Cerebellar cortex (tissue), 1 donor: Measurements from ENCODE around the gene NRXN2.
"Not testable (repeated sequence)": the region's sequence is repeated elsewhere in the genome, so short reads cannot be mapped to it uniquely, and the experiment has no call there.

Experiments used
- DNase-seq: peaks from one replicate; pipeline ENCODE4 v3.0.0-alpha.2; 2015; ENCODE audit warnings: low spot score

NRXN2 gene

DNA sequence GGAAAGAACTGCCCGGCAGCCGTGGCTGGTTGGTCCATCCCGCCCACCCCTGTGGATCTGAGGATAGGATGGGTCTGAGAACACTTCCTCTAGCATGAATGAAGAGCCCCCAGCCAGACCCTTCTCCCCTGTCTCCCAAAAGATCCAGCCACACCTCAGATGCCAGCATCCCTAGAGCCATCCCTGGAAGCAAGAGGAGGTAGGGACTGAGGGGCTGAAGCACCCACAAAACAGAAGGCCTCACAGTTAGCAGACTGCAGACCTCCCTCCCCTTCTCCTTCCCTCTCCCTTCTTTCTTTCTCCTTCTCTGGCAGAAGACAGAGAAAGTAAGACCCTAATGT, 1.7 kb downstream of the NRXN2 start:
- no peak for DNase-seq

GRCh38 chr11:64720640-64721358, 2.2 kb downstream of the NRXN2 start:
- DNase-seq: no peak

DNA sequence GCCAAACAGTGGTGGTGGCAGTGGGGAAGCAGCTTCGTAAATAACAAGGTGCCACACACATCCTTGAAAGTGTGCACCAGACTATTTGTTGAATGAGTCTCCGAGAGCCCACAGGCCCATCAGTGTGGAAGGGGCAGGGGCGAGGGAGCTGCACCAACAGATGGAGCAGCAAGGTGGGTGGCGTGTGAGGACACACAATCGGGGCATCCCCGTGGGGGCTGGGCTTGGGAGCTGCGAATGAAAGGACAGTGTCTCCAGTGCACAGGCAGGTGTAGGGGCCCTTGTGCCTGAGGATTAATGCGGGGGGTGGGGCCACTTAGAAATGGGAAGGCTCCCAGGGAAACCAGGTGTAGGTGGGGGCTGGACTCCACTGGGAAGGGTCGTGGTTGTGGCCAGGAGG, 2.8 kb downstream of the NRXN2 start:
- no peak for DNase-seq

DNA sequence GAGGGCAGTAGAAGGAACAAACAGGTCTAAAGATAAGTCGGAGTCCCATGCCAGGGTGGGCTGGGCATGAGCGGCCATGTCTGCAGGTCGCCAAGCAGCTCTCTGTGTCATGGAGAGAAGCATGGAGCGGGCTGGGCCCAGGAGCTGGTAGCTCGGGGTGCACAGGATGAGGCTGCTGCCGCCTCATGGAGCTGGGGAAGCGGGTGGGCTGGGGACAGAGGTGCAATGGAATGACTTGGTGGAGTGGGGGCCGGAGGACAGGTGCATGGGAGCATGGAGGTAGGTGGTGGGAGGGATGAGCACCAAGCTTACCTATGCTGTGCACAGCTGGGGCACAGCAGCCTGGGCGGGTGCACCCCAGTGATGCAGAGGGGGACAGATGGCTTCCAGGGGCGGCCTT, 3.6 kb downstream of the NRXN2 start:
- DNase-seq: no peak

GRCh38 chr11:64718780-64719124, 4.2 kb downstream of the NRXN2 start:
- no peak for DNase-seq

DNA sequence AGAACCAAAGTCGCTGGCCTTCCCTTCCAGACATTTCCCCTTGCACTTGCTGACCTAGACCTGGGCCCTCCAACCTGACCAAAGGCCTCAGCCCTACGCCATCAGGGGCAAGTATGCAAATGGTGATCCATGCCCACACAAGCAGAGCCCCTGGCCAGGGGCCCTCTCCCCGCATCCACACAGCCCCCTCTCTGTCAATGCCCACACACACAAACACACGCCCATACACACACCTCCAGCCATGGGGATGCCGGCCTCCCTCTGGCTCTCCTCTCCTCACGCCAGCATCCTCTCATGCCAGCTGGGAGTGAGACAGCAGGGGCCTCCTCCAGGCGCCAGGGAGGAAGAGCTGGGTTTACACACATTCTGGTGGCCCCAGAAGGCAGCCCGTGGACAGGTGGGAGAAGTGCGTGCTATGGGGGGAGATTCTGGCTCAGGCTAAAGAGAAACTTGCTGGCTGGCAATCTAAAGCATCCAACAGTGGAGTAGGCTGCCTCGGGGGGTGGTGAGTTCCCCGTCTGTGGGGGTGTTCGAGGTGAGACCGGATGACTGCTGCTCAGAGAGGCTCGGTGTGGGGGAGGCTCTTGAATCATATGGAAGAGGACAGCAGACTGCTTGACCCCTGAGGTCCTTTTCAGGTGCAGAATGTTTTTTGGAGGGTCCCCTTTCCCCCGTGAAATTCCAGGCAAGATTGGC, 4.8 kb downstream of the NRXN2 start:
- DNase-seq: peak; percentile 64

GRCh38 chr11:64717268-64717578, 5.8 kb downstream of the NRXN2 start:
- no peak for DNase-seq

DNA sequence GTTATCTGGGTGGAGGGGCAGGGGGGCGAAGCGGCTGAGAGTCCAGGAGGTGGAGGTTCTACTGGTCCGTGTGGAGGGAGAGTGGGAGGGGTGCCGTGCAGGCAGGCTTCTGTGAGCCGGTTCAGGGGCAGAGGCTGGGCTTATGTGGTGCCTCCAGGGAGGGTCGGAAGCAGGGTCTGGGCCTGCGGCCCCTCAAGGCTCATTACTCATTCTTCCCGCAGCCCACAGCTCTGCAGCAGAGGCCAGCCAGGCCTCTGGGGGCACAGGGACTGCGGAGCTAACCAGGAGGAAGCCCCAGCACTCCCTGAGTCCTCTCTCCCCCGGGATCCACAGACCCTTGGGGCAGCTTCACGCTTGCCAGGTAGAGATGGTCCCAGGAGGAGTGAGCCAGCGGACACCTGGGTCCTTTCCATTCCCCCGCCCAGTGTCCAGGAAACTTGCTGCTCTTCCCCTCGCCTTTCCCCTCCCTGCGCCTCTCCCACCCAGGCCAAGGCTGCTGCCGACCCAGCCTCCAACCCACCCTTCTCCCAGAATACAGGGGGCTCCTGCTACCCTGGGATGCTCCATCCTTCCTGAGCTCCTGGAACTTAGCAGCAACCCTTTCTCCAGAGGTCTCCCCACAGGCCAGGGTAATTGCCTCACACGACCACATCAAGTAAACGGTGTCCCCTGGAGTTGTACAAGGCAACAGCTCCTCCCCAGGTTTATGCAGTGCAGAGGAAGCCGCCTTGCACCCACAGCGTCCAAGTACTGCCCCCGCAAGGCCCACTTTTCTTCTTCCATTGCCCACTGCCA, 6.3 kb downstream of the NRXN2 start:
- DNase-seq: no peak

- DNase-seq: no peak
These were observed 7.1 kb downstream of the NRXN2 start for GRCh38 chr11:64715756-64716472.

DNA sequence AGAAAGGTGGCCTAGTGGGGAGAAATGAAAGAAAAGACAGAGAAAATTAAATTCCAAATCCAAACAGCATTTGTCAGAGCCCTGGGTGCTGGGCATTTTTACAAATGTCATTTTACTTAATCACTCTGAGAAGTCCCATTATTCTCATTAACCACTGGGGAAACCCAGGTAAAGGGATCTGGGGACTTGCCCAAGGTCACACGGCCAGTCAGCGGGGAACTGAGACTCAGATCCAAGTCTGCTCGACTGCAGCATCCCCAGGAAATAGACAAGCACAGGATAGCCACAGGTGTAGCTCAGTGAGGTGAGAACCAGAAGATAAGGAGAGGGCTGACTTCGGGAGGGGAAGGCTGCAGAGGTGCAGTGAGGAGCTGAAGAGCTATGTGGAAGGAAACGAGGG, 7.9 kb downstream of the NRXN2 start:
- no peak for DNase-seq

- DNase-seq: no peak
These were observed 8.3 kb downstream of the NRXN2 start for GRCh38 chr11:64714666-64715065.

DNA sequence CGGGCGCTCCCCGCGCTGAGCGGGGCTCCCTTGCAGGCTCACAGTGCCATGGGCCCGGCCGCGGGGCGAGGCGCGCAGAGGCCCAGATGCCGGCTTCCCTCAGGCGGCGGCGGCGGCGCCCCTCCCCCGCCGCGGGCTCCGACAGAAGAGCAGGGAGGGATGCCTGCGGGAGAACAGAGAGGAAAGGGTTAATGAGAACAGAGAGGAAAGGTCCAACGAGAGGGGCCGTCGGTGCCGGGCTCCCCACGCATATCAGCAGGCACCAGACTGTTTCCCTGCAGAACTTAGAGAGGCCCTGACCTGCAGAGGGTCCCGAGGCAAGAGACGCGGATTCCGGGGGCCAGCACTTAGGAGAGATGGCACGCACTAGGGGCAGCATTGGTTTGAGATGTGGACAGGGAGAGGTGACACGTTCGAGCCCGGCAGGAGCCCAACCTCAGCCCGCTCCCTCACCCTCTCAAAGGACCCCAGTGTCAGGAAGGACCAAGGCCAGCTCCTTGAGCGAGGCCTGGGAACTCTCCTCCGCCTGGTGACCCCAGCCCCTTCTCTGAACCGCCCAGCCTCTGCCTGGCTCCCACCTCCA, 9.1 kb downstream of the NRXN2 start:
- DNase-seq: no peak

- DNase-seq: no peak
These were observed 9.8 kb downstream of the NRXN2 start for GRCh38 chr11:64713016-64713707.

DNA sequence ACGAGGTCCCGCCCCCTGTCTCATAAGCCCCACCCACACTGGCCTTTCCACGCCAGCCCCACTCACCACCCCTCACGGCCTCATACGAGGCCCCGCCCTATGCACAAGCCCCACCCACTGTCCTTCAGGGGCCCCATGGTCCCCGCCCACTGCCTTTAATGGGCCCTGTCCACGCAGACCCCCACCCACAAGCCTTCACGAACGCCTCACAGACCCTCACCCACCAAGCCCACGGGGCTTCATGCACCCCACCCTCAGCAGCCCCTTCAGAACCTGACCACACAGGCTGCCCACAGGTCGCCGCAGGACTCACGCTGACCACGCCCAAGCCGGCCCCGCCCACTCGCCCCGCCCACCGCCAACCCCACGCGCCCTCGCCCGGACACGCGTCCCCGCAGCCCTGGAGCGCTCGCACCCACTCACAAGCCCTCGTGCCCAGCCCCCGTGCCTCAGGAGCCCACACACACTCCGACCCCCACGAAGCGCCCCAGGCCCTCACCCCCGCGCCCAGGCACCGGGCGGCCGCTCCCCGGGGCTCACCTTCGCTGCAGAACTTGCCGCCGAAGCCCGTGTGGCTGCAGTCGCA, 10.5 kb downstream of the NRXN2 start:
- DNase-seq: no peak

DNA sequence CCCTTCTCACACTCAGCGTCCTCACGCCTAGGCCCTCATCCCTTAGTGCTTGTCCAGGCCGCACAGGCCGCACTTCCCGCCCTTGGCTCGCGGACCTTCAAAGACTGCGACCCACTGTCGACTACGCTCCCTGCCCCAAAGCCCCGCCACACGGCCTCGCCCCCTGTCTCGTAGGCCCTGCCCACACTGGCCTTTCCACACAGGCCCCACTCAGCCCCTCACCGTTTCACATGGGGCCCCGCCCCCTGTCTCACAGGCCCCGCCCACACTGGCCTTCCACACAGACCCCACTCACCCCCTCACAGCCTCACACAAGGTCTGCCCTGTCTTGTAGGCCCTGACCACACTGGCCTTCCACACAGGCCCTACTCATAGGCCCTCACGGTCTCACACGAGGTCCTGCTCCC, 11.0 kb downstream of the NRXN2 start:
- no peak for DNase-seq

- DNase-seq: no peak
These were observed 11.7 kb downstream of the NRXN2 start for GRCh38 chr11:64711138-64711955.

DNA sequence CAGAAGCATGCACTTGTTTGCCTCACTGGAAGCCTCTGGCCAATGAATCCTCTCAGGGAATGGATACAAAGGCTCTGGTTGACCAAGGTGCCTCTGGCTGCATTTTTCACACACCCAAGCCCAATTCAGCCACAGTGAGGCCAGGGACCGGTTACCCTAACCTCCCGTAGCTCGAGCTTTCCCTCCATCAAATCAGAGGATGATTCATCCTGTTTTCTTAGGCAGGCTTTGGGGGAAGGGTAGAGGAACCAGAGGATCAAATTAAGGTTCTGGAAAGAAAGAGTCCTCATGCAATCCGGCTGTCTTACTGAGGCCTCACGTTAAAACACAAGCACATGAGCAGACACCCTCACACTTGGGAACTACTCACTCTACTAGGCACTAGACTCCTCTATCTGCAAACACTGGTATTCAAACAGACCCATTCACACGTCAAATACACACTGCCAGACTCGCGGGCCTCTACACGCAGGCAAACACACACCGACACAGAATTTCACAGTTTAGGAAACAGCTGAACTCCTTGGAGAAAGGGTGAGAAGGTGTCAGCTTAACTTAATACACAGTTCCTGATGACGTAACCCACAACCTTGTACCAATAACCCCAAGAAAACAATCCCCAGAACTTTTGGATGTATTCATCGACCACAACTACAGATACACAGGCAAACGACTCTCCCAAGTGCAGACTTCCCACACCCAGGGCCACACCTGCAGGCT, 12.4 kb downstream of the NRXN2 start:
- DNase-seq: no peak

DNA sequence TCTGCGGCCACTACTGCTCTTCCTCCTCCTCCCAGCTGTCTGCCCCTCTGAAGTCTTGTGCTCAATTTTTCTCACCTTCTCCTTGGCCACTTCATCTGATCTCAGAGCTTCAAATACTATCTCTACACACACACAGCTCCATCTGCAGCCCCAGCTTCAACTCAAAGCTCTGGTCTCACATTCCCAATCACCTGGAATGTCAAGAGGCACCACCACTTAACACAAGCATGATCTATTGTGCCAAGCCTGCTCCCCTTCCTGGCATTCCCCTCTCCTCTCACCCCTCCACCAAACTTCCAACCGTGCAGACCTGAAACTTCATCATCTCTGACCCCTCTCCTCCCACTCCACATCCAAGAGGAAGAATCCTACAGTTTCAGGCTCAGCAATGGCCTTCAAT, 17.5 kb downstream of the NRXN2 start:
- no peak for DNase-seq

DNA sequence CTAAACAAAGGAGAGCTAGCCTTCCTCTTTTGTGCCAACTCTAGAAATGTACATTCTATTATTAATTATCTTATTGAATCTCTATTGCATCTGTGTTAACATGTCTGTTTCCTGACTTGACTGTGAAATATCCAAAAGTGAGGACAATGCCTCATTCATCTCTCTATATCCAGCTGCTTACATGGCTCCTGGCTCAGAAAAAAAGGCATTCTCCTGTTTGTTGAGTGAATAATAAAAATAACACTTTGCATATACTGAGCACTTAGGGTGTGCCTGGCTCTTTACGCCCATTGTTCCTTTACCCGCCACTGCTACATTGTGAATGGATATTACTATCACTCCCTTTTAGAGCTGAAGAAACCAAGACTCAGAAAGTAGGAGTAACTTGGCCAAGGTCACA, 19.9 kb downstream of the NRXN2 start:
- DNase-seq: no peak

GRCh38 chr11:64701956-64702355, 21.0 kb downstream of the NRXN2 start:
- DNase-seq: not testable (repeated sequence)
